Nephron (organoid): Measurements from ENCODE around the gene C2CD5.

Source experiments
- H3K27ac Mint-ChIP-seq, 3 experiments: 2 replicates each; pipeline ENCODE4 v1.8.0; 2020; ENCODE audit warnings: mixed read lengths in 3 of 3, mild to moderate bottlenecking in 2 of 3, moderate library complexity in 1 of 3
- H3K27me3 Mint-ChIP-seq: 2 replicates; pipeline ENCODE4 v1.8.0; 2021; ENCODE audit warnings: low read depth, mild to moderate bottlenecking, moderate library complexity, mixed read lengths
- H3K36me3 Mint-ChIP-seq: 2 replicates; pipeline ENCODE4 v1.8.0; 2020; ENCODE audit warnings: low read depth, mixed read lengths
- H3K4me1 Mint-ChIP-seq: 2 replicates; pipeline ENCODE4 v1.8.0; 2020; ENCODE audit warnings: mixed read lengths
- H3K4me3 Mint-ChIP-seq, 3 experiments: 2 replicates each; pipeline ENCODE4 v1.8.0; 2020; ENCODE audit warnings: mild to moderate bottlenecking in 3 of 3, mixed read lengths in 3 of 3, moderate library complexity in 2 of 3
- H3K9me3 Mint-ChIP-seq: 2 replicates; pipeline ENCODE4 v1.8.0; 2020; ENCODE audit warnings: mixed read lengths
- CTCF ChIP-seq, 3 experiments: fragments of 200-600 bp; sonication (generic); IDR thresholded peaks; one replicate each; pipeline ENCODE4 v1.5.0; 2021; ENCODE audit warnings: antibody characterized with exemption in 3 of 3; ENCODE audit not compliant: unreplicated experiment in 3 of 3

Gene C2CD5

GRCh38 chr12:22525426-22525825 is 18.9 kb downstream of the C2CD5 start:
- Mint-ChIP-seq H3K4me3 (no peak overlapping the region), H3K36me3 (peaks cover 37% of the 10 kb centered on the region), H3K9me3 (no peaks in the 10 kb centered on the region), H3K4me1 (no peaks in the 10 kb centered on the region), H3K27ac (no peak overlapping the region), H3K27me3 (no peaks in the 10 kb centered on the region)
- TF ChIP-seq CTCF (IDR thresholded peaks at IDR 0.05; ENCODE audit: unreplicated experiment in 3 of 3): no peak

GRCh38 chr12:22518998-22519397 is 25.3 kb downstream of the C2CD5 start:
- no peak for TF ChIP-seq CTCF (IDR thresholded peaks at IDR 0.05; ENCODE audit: unreplicated experiment in 3 of 3)
- peaks cover 7% of the 10 kb centered on the region for H3K4me1 Mint-ChIP-seq
- H3K9me3 Mint-ChIP-seq: no peaks in the 10 kb centered on the region
- no peak overlapping the region for H3K27ac Mint-ChIP-seq
- no peak overlapping the region for H3K4me3 Mint-ChIP-seq
- no peaks in the 10 kb centered on the region for H3K27me3 Mint-ChIP-seq
- peaks cover 33% of the 10 kb centered on the region for H3K36me3 Mint-ChIP-seq

- no peak for TF ChIP-seq CTCF (IDR thresholded peaks at IDR 0.05; ENCODE audit: unreplicated experiment in 3 of 3)
- H3K27ac Mint-ChIP-seq: no peak overlapping the region
- peaks cover 7% of the 10 kb centered on the region for H3K4me1 Mint-ChIP-seq
- no peaks in the 10 kb centered on the region for H3K27me3 Mint-ChIP-seq
- no peaks in the 10 kb centered on the region for H3K9me3 Mint-ChIP-seq
- peaks cover 32% of the 10 kb centered on the region for H3K36me3 Mint-ChIP-seq
- no peak overlapping the region for H3K4me3 Mint-ChIP-seq
Measured at GRCh38 chr12:22518060-22518719, 26.2 kb downstream of the C2CD5 start.

- Mint-ChIP-seq H3K36me3 (peaks cover 27% of the 10 kb centered on the region), H3K4me1 (peaks cover 7% of the 10 kb centered on the region), H3K9me3 (no peaks in the 10 kb centered on the region), H3K27ac (no peak overlapping the region), H3K4me3 (no peak overlapping the region), H3K27me3 (no peaks in the 10 kb centered on the region)
- TF ChIP-seq CTCF (IDR thresholded peaks at IDR 0.05; ENCODE audit: unreplicated experiment in 3 of 3): no peak
Measured at GRCh38 chr12:22514875-22515274, 29.5 kb downstream of the C2CD5 start.

- TF ChIP-seq CTCF (IDR thresholded peaks at IDR 0.05; ENCODE audit: unreplicated experiment in 3 of 3): no peak
- peaks cover 36% of the 10 kb centered on the region for H3K36me3 Mint-ChIP-seq
- H3K4me1 Mint-ChIP-seq: no peaks in the 10 kb centered on the region
- no peaks in the 10 kb centered on the region for H3K9me3 Mint-ChIP-seq
- H3K27ac Mint-ChIP-seq: no peak overlapping the region
- no peaks in the 10 kb centered on the region for H3K27me3 Mint-ChIP-seq
- H3K4me3 Mint-ChIP-seq: no peak overlapping the region
Measured at GRCh38 chr12:22505826-22506225, 38.5 kb downstream of the C2CD5 start.

GRCh38 chr12:22500100-22500499 is 44.2 kb downstream of the C2CD5 start:
- Mint-ChIP-seq H3K4me3 (no peak overlapping the region), H3K27me3 (no peaks in the 10 kb centered on the region), H3K4me1 (no peaks in the 10 kb centered on the region), H3K27ac (no peak overlapping the region), H3K9me3 (no peaks in the 10 kb centered on the region), H3K36me3 (peaks cover 23% of the 10 kb centered on the region)
- TF ChIP-seq CTCF (IDR thresholded peaks at IDR 0.05; ENCODE audit: unreplicated experiment in 3 of 3): no peak
